GM12878 (cell line): ENCODE measurements around the gene APOC1. TPM values are rescaled to one million over a fixed set of nuclear protein-coding genes. Genes with fewer than 3 reads are reported as not detected.

Source experiments
- ATAC-seq: fragments of 200-7000 bp; cut with Tn5 transposase; 3 replicates; pipeline ENCODE4 v1.9.1; 2020; ENCODE audit warnings: mild to moderate bottlenecking, moderate library complexity
- BruUV-seq: library from RNA; stranded (reverse); fragments of 400-500 nt; replicated peaks from 2 replicates; lab custom pipeline; 2021; lab: Mats Ljungman, UMichigan
- CTCF ChIA-PET: fragments of 300-600 bp; sonication (Branson Sonifier 250); formaldehyde crosslinking; extraction: SDS; loops from one replicate; lab custom pipeline; 2021; ENCODE audit warnings: inconsistent platforms; lab: Yijun Ruan, JAX
- POLR2A ChIA-PET: fragments of 350-600 bp; formaldehyde crosslinking; extraction: SDS; loops from one replicate; lab custom pipeline; 2021; ENCODE audit warnings: inconsistent platforms; lab: Charles Lee
- RAD21 ChIA-PET: fragments of 300-600 bp; sonication (Branson Sonifier 250); formaldehyde crosslinking; loops from one replicate; lab custom pipeline; 2023; ENCODE audit warnings: antibody characterized with exemption; ENCODE audit not compliant: unreplicated experiment; lab: Charles Lee
- SMC1A ChIA-PET: fragments of 300-600 bp; sonication (Branson Sonifier 250); formaldehyde crosslinking; loops from one replicate; lab custom pipeline; 2023; ENCODE audit not compliant: unreplicated experiment, uncharacterized antibody; lab: Charles Lee
- DNase-seq: peaks from one replicate; pipeline ENCODE4 v3.0.0-alpha.2; 2011; ENCODE audit warnings: low read depth, low spot score
- FAIRE-seq: peaks from 3 replicates; lab custom pipeline; 2011; peaks lifted over from hg19 to GRCh38; lab: Jason Lieb, UNC
- H2AFZ ChIP-seq: 2 replicates; pipeline ENCODE4 v1.6.0; 2011; ENCODE audit warnings: low read depth, low read length, control low read depth; ENCODE audit not compliant: control insufficient read depth
- H3K27ac ChIP-seq: 2 replicates; pipeline ENCODE4 v1.5.1; 2011; ENCODE audit warnings: control low read depth; ENCODE audit not compliant: control insufficient read depth, insufficient read depth
- H3K27me3 ChIP-seq, 2 experiments: replicated peaks in 1 of 2; 2 replicates each; pipeline versions ENCODE4 v1.6.0 to v1.6.1; 2011; ENCODE audit warnings: low read length in 1 of 2; ENCODE audit not compliant: control insufficient read depth in 2 of 2, insufficient read depth in 2 of 2
- H3K36me3 ChIP-seq, 2 experiments: 2 replicates each; pipeline ENCODE4 v1.5.1; 2011; ENCODE audit warnings: low read length in 1 of 2; ENCODE audit not compliant: control insufficient read depth in 2 of 2, insufficient read depth in 2 of 2
- H3K4me1 ChIP-seq: 2 replicates; pipeline ENCODE4 v1.6.1; 2011; ENCODE audit warnings: mild to moderate bottlenecking, low read length, moderate library complexity, mixed read lengths; ENCODE audit not compliant: control insufficient read depth, insufficient read depth
- H3K4me2 ChIP-seq: 2 replicates; pipeline ENCODE4 v1.6.0; 2011; ENCODE audit warnings: control low read depth; ENCODE audit not compliant: control insufficient read depth, insufficient read depth
- H3K4me3 ChIP-seq: fragments of 200-600 bp; sonication (generic); 2 replicates; pipeline ENCODE4 v1.5.1; 2016
- H3K79me2 ChIP-seq: 2 replicates; pipeline ENCODE4 v1.6.0; 2011; ENCODE audit warnings: low read length; ENCODE audit not compliant: control insufficient read depth, insufficient read depth
- H3K9ac ChIP-seq: 2 replicates; pipeline ENCODE4 v1.8.0; 2011; ENCODE audit warnings: low read length, control low read depth, mixed read lengths; ENCODE audit not compliant: control insufficient read depth, insufficient read depth
- H3K9me3 ChIP-seq: replicated peaks from 3 replicates; pipeline ENCODE4 v1.5.1; 2011; ENCODE audit warnings: mild to moderate bottlenecking, low read length; ENCODE audit not compliant: control insufficient read depth, insufficient read depth
- H4K20me1 ChIP-seq: 2 replicates; pipeline ENCODE4 v1.6.0; 2011; ENCODE audit not compliant: control insufficient read depth, insufficient read depth
- CBX5 ChIP-seq: sonication (generic); IDR thresholded peaks from 2 replicates; pipeline ENCODE4 v1.6.1; 2016; ENCODE audit warnings: low read depth, moderate library complexity, mild to moderate bottlenecking, inconsistent platforms
- CEBPB ChIP-seq, 2 experiments: fragments of 150-350 bp in 1 of 2; IDR thresholded peaks; 2 replicates each; pipeline ENCODE4 v1.6.1; 2012 to 2014; ENCODE audit warnings: low read depth in 2 of 2, low read length in 2 of 2, borderline replicate concordance in 1 of 2, inconsistent platforms in 1 of 2
- CHD1 ChIP-seq: IDR thresholded peaks from 2 replicates; pipeline ENCODE4 v1.6.1; 2012; ENCODE audit warnings: low read depth, low read length, improper control_type of control experiment
- HDAC2 ChIP-seq: fragments of 200-600 bp; sonication (generic); IDR thresholded peaks from 2 replicates; pipeline ENCODE4 v1.6.1; 2017
- LARP7 ChIP-seq: fragments of 450-650 bp; IDR thresholded peaks from 2 replicates; pipeline ENCODE4 v1.6.1; 2017; ENCODE audit warnings: mild to moderate bottlenecking
- MTA2 ChIP-seq: fragments of 450-650 bp; IDR thresholded peaks from 2 replicates; pipeline ENCODE4 v1.6.1; 2016; ENCODE audit warnings: low read depth, mild to moderate bottlenecking, moderate library complexity
- MTA3 ChIP-seq: IDR thresholded peaks from 2 replicates; pipeline ENCODE4 v1.6.1; 2012; ENCODE audit warnings: low read length, inconsistent platforms, borderline replicate concordance
- PAX5 ChIP-seq: IDR thresholded peaks from 2 replicates; pipeline ENCODE4 v1.6.1; 2011; ENCODE audit warnings: low read depth, low read length, borderline replicate concordance
- POLR2AphosphoS2 ChIP-seq: IDR thresholded peaks from 2 replicates; pipeline ENCODE4 v1.6.1; 2011; ENCODE audit warnings: low read depth, mild to moderate bottlenecking, low read length, improper control_type of control experiment, moderate library complexity
- SRF ChIP-seq, 2 experiments: IDR thresholded peaks; 2 replicates each; pipeline ENCODE4 v1.6.1; 2011; ENCODE audit warnings: low read depth in 2 of 2, low read length in 2 of 2, mild to moderate bottlenecking in 1 of 2, moderate library complexity in 1 of 2
- TCF7 ChIP-seq: IDR thresholded peaks from 2 replicates; pipeline ENCODE4 v1.6.1; 2014; ENCODE audit warnings: antibody characterized with exemption, borderline replicate concordance
- ZNF384 ChIP-seq: IDR thresholded peaks from 2 replicates; pipeline ENCODE4 v1.6.1; 2012; ENCODE audit warnings: low read depth, mild to moderate bottlenecking, low read length, improper control_type of control experiment, borderline replicate concordance
- WGBS: methylation state at CpG from one replicate; pipeline ENCODE4 v1.1.6; 2016; ENCODE audit warnings: low lambda C conversion rate; ENCODE audit not compliant: insufficient replicate concordance, insufficient coverage; ENCODE audit errors: missing lambda C conversion rate; 5-methylcytosine and 5-hydroxymethylcytosine counted together
- in situ Hi-C: fragments of 300-500 bp; cut with MboI; formaldehyde crosslinking; loops from 9 replicates; pipeline ENCODE4 v1.14.3; 2018; ENCODE audit warnings: mixed read lengths
- intact Hi-C: fragments of 100-400 bp; cut with micrococcal nuclease; formaldehyde crosslinking; loops from one replicate; pipeline ENCODE4 v1.14.2; 2022; ENCODE audit not compliant: unreplicated experiment
- polyA plus RNA-seq, 11 experiments: library from polyadenylated mRNA; depleted of rRNA in 4 of 11; unstranded in 6 of 11; stranded (reverse) in 5 of 11; fragments of >200 nt; fragmentation: Nextera tagmentation in 4 of 11; fragmentation: Illumina TruSeq in 1 of 11; extraction: Ambion mirVana in 4 of 11; extraction: Trizol in 1 of 11; gene quantifications; 1 replicate in 1 of 11; 2 replicates in 10 of 11; pipeline versions ENCODE4 v1.2.1 to v1.2.3, GENCODE V29; 2011 to 2016; ENCODE audit warnings: inconsistent platforms in 2 of 11, missing spikeins in 2 of 11, low read depth in 1 of 11
- total RNA-seq, 4 experiments: library from RNA; depleted of rRNA in 3 of 4; stranded (reverse); fragments of >200 nt in 3 of 4; fragmentation: Illumina TruSeq in 1 of 4; extraction: Trizol in 1 of 4; gene quantifications; 2 replicates each; pipeline versions ENCODE4 v1.2.1 to v1.2.3, GENCODE V29; 2013 to 2021
- TF ChIP-seq, protein P1 (sequence below): IDR thresholded peaks from 2 replicates; pipeline ENCODE4 v1.6.1; 2012; ENCODE audit warnings: low read depth, low read length, improper control_type of control experiment
- TF ChIP-seq, protein P2 (sequence below): fragments of 450-650 bp; formaldehyde crosslinking; IDR thresholded peaks from 2 replicates; pipeline ENCODE4 v1.4.0; 2022; ENCODE audit warnings: mild to moderate bottlenecking, moderate library complexity

APOC1 gene
- total and polyA plus RNA-seq, 10 of the 15 experiments (the other 5 are each of a cell fraction or from before 2014, with no cell fraction given): 0.73 to 4.0 (median 2.6) TPM

DNA sequence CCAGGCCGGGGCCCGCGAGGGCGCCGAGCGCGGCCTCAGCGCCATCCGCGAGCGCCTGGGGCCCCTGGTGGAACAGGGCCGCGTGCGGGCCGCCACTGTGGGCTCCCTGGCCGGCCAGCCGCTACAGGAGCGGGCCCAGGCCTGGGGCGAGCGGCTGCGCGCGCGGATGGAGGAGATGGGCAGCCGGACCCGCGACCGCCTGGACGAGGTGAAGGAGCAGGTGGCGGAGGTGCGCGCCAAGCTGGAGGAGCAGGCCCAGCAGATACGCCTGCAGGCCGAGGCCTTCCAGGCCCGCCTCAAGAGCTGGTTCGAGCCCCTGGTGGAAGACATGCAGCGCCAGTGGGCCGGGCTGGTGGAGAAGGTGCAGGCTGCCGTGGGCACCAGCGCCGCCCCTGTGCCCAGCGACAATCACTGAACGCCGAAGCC is 5.6 kb upstream of the APOC1 start (continued):
- TF ChIP-seq, protein P1, sequence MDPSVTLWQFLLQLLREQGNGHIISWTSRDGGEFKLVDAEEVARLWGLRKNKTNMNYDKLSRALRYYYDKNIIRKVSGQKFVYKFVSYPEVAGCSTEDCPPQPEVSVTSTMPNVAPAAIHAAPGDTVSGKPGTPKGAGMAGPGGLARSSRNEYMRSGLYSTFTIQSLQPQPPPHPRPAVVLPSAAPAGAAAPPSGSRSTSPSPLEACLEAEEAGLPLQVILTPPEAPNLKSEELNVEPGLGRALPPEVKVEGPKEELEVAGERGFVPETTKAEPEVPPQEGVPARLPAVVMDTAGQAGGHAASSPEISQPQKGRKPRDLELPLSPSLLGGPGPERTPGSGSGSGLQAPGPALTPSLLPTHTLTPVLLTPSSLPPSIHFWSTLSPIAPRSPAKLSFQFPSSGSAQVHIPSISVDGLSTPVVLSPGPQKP: no peak
- TF ChIP-seq SRF (IDR thresholded peaks at IDR 0.05; ENCODE audit: low read depth in 2 of 2, low read length in 2 of 2): no peak
- TF ChIP-seq TCF7: no peak
- TF ChIP-seq LARP7: no peak
- no peak for TF ChIP-seq MTA3
- TF ChIP-seq PAX5: no peak

DNA sequence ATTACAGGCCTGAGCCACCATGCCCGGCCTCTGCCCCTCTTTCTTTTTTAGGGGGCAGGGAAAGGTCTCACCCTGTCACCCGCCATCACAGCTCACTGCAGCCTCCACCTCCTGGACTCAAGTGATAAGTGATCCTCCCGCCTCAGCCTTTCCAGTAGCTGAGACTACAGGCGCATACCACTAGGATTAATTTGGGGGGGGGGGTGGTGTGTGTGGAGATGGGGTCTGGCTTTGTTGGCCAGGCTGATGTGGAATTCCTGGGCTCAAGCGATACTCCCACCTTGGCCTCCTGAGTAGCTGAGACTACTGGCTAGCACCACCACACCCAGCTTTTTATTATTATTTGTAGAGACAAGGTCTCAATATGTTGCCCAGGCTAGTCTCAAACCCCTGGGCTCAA is 4.6 kb upstream of the APOC1 start:
- 57% methylated on average over 5 of the region's 5 CpGs for WGBS
- H3K4me2 ChIP-seq: no peak overlapping the region
- intact Hi-C loops: loop anchor here (5.0 kb wide), 1 partner anchor 428 kb away; no protein-coding TSS in a partner anchor
- no peaks in the 10 kb centered on the region for H3K9me3 ChIP-seq
- no peak for ATAC-seq
- in situ Hi-C loops: loop anchor here (10.0 kb wide), 2 partner anchors 45 to 425 kb away; partner anchors contain the start of gene CLPTM1
- ChIA-PET CTCF (interaction anchor here (0.7 to 5.1 kb wide), 4 partner anchors 42 to 209 kb away, joined by 3 to 37 read pairs (median 3); no protein-coding TSS in a partner anchor), RAD21 (interaction anchor here (1.2 kb wide), 2 partner anchors 20 to 150 kb away, joined by 3 to 4 read pairs; no protein-coding TSS in a partner anchor), POLR2A (interaction anchor here (0.6 to 0.7 kb wide), 3 partner anchors 48 to 222 kb away, joined by 3 read pairs; no protein-coding TSS in a partner anchor), SMC1A (interaction anchor here (1.0 kb wide), 1 partner anchor 337 kb away, joined by 3 read pairs; no protein-coding TSS in a partner anchor)
- no peak overlapping the region for H3K27ac ChIP-seq
- no peak for FAIRE-seq
- no peak for DNase-seq
- TF ChIP-seq MTA2: no peak
- TF ChIP-seq CHD1: no peak
- TF ChIP-seq HDAC2: no peak
- no peak for TF ChIP-seq POLR2AphosphoS2
- TF ChIP-seq CEBPB (IDR thresholded peaks at IDR 0.05; ENCODE audit: borderline replicate concordance in 1 of 2, low read depth in 2 of 2, low read length in 2 of 2): no peak
- TF ChIP-seq, protein P2, sequence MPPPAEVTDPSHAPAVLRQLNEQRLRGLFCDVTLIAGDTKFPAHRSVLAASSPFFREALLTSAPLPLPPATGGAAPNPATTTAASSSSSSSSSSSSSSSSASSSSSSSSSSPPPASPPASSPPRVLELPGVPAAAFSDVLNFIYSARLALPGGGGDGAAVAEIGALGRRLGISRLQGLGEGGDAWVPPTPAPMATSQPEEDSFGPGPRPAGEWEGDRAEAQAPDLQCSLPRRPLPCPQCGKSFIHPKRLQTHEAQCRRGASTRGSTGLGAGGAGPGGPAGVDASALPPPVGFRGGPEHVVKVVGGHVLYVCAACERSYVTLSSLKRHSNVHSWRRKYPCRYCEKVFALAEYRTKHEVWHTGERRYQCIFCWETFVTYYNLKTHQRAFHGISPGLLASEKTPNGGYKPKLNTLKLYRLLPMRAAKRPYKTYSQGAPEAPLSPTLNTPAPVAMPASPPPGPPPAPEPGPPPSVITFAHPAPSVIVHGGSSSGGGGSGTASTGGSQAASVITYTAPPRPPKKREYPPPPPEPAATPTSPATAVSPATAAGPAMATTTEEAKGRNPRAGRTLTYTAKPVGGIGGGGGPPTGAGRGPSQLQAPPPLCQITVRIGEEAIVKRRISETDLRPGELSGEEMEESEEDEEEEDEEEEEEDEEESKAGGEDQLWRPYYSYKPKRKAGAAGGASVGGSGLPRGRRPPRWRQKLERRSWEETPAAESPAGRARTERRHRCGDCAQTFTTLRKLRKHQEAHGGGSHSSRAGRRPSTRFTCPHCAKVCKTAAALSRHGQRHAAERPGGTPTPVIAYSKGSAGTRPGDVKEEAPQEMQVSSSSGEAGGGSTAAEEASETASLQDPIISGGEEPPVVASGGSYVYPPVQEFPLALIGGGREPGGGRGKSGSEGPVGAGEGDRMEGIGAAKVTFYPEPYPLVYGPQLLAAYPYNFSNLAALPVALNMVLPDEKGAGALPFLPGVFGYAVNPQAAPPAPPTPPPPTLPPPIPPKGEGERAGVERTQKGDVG: no peak
- no peak for TF ChIP-seq CBX5
- no peak for TF ChIP-seq ZNF384
- no peaks in the 10 kb centered on the region for H3K36me3 ChIP-seq
- BruUV-seq: no TSS peak
- H2AFZ ChIP-seq: no peak overlapping the region
- no peaks in the 10 kb centered on the region for H4K20me1 ChIP-seq
- no peaks in the 10 kb centered on the region; a peak in 1 of 4 replicates for H3K27me3 ChIP-seq
- 0 out of 2 replicates have a peak, but pooled peaks cover 3% of the 10 kb centered on the region for H3K4me1 ChIP-seq
- H3K79me2 ChIP-seq: no peaks in the 10 kb centered on the region
- H3K9ac ChIP-seq: no peak overlapping the region
- no peak overlapping the region for H3K4me3 ChIP-seq
